ENCODE measurements around the gene RNASEH2A. TPM values are rescaled to one million over a fixed set of nuclear protein-coding genes. Genes with fewer than 3 reads are reported as not detected.

RNASEH2A gene
- total RNA-seq, 4 donors from 2014 or later, result 3.6 to 7.5 (median 5.1) TPM

DNA sequence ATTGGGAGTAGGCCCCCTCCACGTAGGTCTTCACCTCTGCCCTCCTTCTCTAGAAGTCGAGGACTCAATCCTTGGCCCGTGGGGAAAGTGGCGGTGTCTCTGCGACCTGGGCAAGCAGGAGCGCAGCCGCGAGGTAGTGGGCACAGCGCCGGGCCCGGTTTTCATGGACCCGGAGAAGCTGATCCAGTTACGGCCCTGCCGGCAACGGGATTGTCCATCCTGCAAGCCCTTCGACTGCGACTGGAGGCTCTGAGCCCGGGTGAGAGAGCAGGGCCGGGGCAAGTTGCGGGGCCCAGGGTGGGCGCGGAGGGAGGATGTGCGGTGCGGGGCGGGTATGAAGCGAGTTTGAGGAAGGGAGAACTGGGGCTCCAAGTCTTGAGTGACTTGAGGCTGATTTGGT, 2.3 kb upstream of the RNASEH2A start:
- TF ChIP-seq, protein P1, sequence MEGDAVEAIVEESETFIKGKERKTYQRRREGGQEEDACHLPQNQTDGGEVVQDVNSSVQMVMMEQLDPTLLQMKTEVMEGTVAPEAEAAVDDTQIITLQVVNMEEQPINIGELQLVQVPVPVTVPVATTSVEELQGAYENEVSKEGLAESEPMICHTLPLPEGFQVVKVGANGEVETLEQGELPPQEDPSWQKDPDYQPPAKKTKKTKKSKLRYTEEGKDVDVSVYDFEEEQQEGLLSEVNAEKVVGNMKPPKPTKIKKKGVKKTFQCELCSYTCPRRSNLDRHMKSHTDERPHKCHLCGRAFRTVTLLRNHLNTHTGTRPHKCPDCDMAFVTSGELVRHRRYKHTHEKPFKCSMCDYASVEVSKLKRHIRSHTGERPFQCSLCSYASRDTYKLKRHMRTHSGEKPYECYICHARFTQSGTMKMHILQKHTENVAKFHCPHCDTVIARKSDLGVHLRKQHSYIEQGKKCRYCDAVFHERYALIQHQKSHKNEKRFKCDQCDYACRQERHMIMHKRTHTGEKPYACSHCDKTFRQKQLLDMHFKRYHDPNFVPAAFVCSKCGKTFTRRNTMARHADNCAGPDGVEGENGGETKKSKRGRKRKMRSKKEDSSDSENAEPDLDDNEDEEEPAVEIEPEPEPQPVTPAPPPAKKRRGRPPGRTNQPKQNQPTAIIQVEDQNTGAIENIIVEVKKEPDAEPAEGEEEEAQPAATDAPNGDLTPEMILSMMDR (IDR thresholded peaks at IDR 0.05; ENCODE audit: low read depth), result no peak

DNA sequence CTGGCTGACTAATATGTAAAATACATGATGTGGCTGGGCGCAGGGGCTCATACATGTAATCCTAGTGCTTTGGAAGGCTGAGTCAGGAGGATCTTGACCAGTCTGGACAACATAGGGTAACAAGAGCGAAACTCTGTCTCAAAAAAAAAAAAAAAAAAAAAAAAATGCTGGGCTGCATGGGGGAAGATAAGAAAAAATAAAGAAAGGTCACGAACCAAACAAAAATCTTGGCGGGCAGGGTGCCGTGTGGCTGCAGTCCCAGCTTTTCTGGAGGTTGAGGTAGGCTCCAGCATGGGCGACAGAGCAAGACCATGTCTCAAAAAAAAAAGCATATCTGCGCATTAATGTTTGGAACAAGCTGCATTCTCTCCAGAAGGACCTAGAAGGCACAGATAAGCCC, 8.7 kb downstream of the RNASEH2A start:
- TF ChIP-seq, protein P1 (IDR thresholded peaks at IDR 0.05; ENCODE audit: low read depth), result no peak

DNA sequence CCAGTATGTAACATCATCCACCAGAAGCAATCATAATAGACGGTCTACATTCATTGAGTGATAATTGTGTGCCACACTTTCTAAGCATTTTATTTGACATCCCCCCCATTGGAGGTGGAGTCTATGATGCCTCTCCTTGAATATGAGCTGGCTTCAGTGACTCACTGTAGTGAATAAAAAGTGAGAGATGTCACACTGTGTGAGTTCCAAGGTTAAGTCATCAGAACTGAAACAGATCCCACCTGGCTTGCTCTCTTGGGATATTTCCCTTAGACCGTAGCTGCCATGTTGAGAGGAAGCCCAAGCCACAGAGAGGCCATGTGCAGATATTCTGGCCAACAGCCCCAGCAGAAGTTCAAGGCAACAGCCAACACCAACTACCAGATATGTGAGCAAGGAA, 15.4 kb downstream of the RNASEH2A start:
- TF ChIP-seq, protein P1 (IDR thresholded peaks at IDR 0.05; ENCODE audit: low read depth), result no peak

DNA sequence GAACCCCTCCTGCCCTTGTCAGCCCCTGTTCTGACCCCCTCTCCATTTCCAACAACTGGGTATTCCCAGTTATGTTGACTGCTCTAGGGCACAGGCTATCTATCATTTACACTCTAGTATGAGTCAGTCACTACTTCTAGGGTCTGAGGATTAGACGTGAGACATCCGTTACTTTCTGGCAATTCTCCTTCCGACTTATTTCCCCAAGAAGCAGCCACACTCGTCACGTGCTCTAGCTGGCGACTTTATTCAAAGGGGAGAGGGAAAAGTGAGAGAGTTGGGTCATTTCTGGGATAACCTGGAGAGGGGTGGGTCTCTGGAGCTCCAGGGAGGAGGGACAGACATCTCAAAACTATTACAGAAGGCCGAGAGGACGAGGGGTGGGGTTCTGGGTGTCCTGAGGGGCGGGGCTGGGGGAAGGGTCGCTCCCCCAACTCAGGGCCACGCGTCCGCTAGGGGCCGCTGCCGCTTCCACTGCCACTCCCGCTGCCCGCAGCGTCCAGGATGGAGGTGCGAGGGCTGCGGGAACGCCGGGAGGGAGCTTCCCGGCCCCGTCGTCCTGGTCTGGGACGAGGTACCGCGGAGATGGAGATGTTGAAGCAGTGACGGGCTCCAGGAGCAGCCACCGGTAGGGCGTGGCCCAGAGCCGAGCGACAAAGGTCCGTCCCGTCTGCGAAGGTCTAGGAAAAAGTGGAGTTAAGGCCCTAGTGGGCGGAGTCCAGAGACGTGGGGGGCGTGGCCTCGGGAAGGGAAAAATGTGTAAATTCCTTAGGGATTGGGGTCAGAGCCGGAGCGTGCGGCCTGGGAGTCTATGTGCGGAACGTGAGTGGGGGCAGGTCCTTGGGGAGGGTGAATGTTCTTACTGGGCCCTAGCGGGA, 19.1 kb downstream of the RNASEH2A start:
- TF ChIP-seq, protein P1 (IDR thresholded peaks at IDR 0.05; ENCODE audit: low read depth), result no peak

DNA sequence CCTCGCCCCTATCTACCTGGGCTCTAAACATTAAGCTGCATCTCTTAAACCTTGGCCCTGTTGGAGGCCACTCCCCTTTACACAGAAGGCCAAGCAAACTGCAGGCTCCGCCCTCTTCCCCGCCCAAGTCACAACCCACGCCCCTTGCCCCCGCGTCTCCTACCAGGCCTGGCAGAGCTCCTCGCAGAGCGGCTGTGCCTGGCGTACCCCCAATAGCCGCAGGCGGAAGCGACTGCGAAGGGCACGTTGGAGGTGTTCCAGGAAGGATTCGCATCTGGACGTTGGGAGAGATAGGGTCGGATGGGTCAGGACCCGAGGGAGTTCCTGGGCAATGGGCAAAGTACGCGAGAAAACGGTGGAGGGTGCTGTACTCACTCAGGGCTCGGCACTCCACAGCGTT, 22.1 kb downstream of the RNASEH2A start:
- TF ChIP-seq, protein P1 (IDR thresholded peaks at IDR 0.05; ENCODE audit: low read depth), result no peak

DNA sequence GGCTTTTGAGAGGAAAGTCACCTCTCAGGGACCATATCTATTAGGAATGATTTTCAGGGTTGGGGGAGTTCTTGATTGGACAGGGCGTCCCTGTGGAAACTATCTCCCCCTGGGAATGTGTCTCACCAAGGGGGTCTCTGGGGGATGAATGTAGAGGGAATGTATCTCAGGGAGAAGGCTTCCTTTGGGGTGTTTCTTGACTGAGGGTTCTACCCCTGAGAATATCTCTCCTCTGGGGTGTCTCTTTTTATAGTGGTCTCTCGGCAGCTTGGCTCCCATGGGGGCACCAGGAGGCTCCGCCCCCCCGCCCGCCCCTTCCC, 27.0 kb downstream of the RNASEH2A start:
- TF ChIP-seq, protein P1 (IDR thresholded peaks at IDR 0.05; ENCODE audit: low read depth), result no peak

DNA sequence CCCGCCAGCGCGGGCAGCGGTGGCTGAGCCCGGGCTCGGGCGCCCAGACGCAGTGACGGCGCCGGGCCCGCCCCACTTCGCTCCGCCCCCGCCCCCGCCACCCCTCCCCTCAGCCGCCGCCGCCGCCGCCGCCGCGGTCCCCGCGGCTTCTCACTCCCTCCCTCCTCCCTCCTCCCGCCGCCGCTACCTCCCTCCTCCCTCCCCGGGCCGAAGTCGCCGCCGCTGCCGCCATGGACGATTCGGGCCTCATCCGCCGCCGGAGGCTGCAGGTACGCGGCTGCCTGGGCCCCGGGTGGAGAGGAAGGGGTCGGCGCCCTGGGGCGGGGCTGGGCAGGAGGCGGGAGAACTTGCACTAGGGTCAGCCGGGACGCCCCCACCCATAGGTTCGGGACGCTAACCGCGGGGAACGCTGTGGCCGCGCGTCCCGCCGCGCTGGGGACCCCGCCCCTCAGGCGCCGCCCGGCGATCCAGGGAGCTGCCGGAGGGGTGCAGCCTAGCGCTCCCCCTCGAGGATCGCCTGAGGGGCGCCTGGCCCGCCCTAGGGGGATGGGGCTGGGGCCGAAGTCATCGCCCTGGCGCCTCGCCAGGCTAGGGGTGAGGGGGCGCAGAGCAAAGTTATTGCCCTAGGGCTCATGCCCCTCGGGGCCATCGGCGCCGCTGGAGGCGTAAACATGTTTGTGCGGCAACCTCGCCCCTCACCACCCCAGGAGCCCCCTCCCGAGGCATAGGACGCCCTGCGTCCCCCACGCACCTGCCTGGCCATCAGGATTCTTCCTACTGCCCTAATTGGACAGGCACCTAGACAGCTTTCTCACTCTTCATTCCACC, 27.6 kb downstream of the RNASEH2A start:
- TF ChIP-seq, protein P1 (IDR thresholded peaks at IDR 0.05; ENCODE audit: low read depth), result no peak
